ENCODE data around the gene EARS2. TPM values are rescaled to one million over a fixed set of nuclear protein-coding genes. Genes with fewer than 3 reads are reported as not detected.

Gene EARS2
- total and polyA plus RNA-seq, 9 of the 15 experiments (the other 6 are each of a cell fraction or from before 2014, with no cell fraction given): 17.6 to 58.6 (median 36.3) TPM

DNA sequence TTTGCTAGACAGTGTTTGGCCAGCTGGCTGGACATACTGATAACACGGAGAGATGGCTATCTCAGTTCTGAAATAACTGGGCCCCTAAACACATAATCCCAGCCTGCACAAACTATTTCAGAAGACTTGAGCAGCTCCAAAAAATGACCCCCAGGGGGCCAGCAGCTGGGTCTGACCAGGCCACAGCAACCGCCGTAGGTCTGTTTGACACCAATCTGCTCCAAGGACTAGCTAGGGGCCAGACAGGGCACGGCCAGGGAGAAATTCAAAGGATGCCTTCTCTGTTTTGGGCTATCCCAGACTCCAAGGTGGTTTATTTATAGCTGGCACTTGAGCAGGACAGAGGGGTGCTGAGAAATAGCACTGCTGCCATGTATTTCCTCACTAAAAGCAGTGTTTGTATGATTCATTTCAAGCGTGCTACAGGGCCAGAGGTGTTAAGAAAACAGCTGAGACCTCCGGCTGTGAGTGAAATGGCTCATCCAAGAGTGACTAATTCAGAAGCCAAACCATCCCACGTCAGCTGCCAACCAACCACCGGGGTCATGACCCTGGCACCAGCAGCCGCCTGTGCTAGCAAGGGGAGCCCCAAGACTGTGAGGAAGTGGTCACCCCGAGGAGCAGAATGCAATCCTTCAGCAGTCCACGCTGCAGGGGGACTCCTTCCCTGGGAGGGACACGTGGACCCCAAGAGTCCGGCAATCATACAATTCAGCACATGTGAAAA lies 52.5 kb downstream of the EARS2 start:
- FAIRE-seq: peak; percentile 80
- peak overlapping the region in 1 of 2 experiments; percentile 83; a peak in 2 of 4 replicates for H3K9ac ChIP-seq (ENCODE audit: insufficient read depth in 1 of 2, low read depth in 2 of 2, low read length in 2 of 2)
- in situ Hi-C loops (cut with MboI): no loop called here
- TF ChIP-seq KAT8 (IDR thresholded peaks at IDR 0.05; ENCODE audit: low read depth) (no peak), NEUROD1 (IDR thresholded peaks at IDR 0.05; ENCODE audit: borderline replicate concordance, low read depth, low read length, partially characterized antibody) (peak; percentile 9), TFAM (CRISPR knock-in tag; conservative IDR thresholded peaks at IDR 0.05) (no peak), PHB2 (IDR thresholded peaks at IDR 0.05; ENCODE audit: low read depth) (no peak), DPF2 (IDR thresholded peaks at IDR 0.05) (peak; percentile 39; the same call in 1 of the 2 replicates), NCOA2 (IDR thresholded peaks at IDR 0.05; ENCODE audit: partially characterized antibody in 2 of 2) (no peak), ADNP (tag; IDR thresholded peaks at IDR 0.05) (no peak; the same call in 1 of the 2 replicates), MTF1 (CRISPR knock-in tag; IDR thresholded peaks at IDR 0.05; ENCODE audit: borderline replicate concordance) (no peak), ILF3 (IDR thresholded peaks at IDR 0.05; ENCODE audit: borderline replicate concordance) (no peak), GATA2 (CRISPR knock-in tag; IDR thresholded peaks at IDR 0.05) (peak; percentile 57), MEIS2 (IDR thresholded peaks at IDR 0.05; ENCODE audit: partially characterized antibody) (no peak)
- TF ChIP-seq, protein P1, sequence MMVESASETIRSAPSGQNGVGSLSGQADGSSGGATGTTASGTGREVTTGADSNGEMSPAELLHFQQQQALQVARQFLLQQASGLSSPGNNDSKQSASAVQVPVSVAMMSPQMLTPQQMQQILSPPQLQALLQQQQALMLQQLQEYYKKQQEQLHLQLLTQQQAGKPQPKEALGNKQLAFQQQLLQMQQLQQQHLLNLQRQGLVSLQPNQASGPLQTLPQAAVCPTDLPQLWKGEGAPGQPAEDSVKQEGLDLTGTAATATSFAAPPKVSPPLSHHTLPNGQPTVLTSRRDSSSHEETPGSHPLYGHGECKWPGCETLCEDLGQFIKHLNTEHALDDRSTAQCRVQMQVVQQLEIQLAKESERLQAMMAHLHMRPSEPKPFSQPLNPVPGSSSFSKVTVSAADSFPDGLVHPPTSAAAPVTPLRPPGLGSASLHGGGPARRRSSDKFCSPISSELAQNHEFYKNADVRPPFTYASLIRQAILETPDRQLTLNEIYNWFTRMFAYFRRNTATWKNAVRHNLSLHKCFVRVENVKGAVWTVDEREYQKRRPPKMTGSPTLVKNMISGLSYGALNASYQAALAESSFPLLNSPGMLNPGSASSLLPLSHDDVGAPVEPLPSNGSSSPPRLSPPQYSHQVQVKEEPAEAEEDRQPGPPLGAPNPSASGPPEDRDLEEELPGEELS (CRISPR knock-in tag; IDR thresholded peaks at IDR 0.05; ENCODE audit: borderline replicate concordance): no peak
- TF ChIP-seq, protein P2, sequence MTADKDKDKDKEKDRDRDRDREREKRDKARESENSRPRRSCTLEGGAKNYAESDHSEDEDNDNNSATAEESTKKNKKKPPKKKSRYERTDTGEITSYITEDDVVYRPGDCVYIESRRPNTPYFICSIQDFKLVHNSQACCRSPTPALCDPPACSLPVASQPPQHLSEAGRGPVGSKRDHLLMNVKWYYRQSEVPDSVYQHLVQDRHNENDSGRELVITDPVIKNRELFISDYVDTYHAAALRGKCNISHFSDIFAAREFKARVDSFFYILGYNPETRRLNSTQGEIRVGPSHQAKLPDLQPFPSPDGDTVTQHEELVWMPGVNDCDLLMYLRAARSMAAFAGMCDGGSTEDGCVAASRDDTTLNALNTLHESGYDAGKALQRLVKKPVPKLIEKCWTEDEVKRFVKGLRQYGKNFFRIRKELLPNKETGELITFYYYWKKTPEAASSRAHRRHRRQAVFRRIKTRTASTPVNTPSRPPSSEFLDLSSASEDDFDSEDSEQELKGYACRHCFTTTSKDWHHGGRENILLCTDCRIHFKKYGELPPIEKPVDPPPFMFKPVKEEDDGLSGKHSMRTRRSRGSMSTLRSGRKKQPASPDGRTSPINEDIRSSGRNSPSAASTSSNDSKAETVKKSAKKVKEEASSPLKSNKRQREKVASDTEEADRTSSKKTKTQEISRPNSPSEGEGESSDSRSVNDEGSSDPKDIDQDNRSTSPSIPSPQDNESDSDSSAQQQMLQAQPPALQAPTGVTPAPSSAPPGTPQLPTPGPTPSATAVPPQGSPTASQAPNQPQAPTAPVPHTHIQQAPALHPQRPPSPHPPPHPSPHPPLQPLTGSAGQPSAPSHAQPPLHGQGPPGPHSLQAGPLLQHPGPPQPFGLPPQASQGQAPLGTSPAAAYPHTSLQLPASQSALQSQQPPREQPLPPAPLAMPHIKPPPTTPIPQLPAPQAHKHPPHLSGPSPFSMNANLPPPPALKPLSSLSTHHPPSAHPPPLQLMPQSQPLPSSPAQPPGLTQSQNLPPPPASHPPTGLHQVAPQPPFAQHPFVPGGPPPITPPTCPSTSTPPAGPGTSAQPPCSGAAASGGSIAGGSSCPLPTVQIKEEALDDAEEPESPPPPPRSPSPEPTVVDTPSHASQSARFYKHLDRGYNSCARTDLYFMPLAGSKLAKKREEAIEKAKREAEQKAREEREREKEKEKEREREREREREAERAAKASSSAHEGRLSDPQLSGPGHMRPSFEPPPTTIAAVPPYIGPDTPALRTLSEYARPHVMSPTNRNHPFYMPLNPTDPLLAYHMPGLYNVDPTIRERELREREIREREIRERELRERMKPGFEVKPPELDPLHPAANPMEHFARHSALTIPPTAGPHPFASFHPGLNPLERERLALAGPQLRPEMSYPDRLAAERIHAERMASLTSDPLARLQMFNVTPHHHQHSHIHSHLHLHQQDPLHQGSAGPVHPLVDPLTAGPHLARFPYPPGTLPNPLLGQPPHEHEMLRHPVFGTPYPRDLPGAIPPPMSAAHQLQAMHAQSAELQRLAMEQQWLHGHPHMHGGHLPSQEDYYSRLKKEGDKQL (CRISPR knock-in tag; IDR thresholded peaks at IDR 0.05; ENCODE audit: borderline replicate concordance): no peak

More for the DNA sequence above, 52.5 kb downstream of the EARS2 start:
- DNase-seq (ENCODE audit: extremely low read depth in 1 of 4, low spot score in 3 of 4) (peak; percentile 40 to 70 (median 42)), ATAC-seq (peak; percentile 68)
- intact Hi-C loops (cut with micrococcal nuclease): loop anchor here (5.0 kb wide), 1 partner anchor 67 kb away; no protein-coding TSS in a partner anchor
- CTCF ChIA-PET (ENCODE audit: low intra/inter-chr PET ratio): no interaction called here
- Histone ChIP-seq H4K20me1 (replicated peaks; ENCODE audit: control insufficient read depth, insufficient read depth, low read length) (peaks cover 53% of the 10 kb centered on the region), H3K4me3 (no peak overlapping the region), H3K27ac (ENCODE audit: extremely low read depth, low read depth, low read length) (peak overlapping the region; percentile 40; the same call in 2 of the 3 replicates), H3K4me1 (replicated peaks in 1 of 2; ENCODE audit: control insufficient read depth in 2 of 2, insufficient read depth in 2 of 2, low read length in 2 of 2) (peaks cover 36 to 49% of the 10 kb centered on the region in 2 experiments; a peak in 4 of 5 replicates), H3K9me3 (replicated peaks; ENCODE audit: control insufficient read depth, insufficient read depth, low read depth, low read length) (no peaks in the 10 kb centered on the region), H2AFZ (ENCODE audit: low read depth, low read length) (no peak overlapping the region), H3K9me1 (ENCODE audit: control insufficient read depth, insufficient read depth, low read length) (peaks cover 18% of the 10 kb centered on the region), H3K27me3 (ENCODE audit: control insufficient read depth in 2 of 2, insufficient read depth in 2 of 2, low read length in 2 of 2) (no peaks in the 10 kb centered on the region), H3K4me2 (ENCODE audit: insufficient read depth, low read length) (peak overlapping the region; percentile 53), H3K36me3 (ENCODE audit: control insufficient read depth, insufficient read depth, low read length) (peaks cover 56% of the 10 kb centered on the region), H3K79me2 (ENCODE audit: control insufficient read depth, insufficient read depth, low read length) (peaks cover 100% of the 10 kb centered on the region)
- WGBS (ENCODE audit: insufficient coverage, low coverage, missing lambda C conversion rate): 10% methylated on average over 13 of the region's 13 CpGs
- no TSS peak for BruUV-seq (replicated peaks)
- POLR2A ChIA-PET: interaction anchor here (0.6 to 2.1 kb wide), 8 partner anchors 9 to 223 kb away, joined by 3 to 9 read pairs (median 4); no protein-coding TSS in a partner anchor
